Activated naive CD8-positive, alpha-beta T cell treated with anti-CD3 and anti-CD28 coated beads, Interleukin-2, amount 50 U/mL, for 24 hours (primary cell): ENCODE measurements around the gene PYROXD2.
"Not testable (repeated sequence)": the region's sequence is repeated elsewhere in the genome, so short reads cannot be mapped to it uniquely, and the experiment has no call there.

Experiments
- ATAC-seq: fragments of 150-1000 bp; cut with Tn5 transposase; one replicate; pipeline ENCODE4 v1.10.0; 2021
- DNase-seq: peaks from one replicate; pipeline ENCODE4 v3.0.0; 2021
- H3K27ac Mint-ChIP-seq: one replicate; pipeline ENCODE4 v1.8.0; 2021; ENCODE audit warnings: mild to moderate bottlenecking, mixed read lengths
- H3K27me3 Mint-ChIP-seq: one replicate; pipeline ENCODE4 v1.8.0; 2021; ENCODE audit warnings: mixed read lengths
- H3K36me3 Mint-ChIP-seq: one replicate; pipeline ENCODE4 v1.8.0; 2021; ENCODE audit warnings: low read depth, mixed read lengths
- H3K4me1 Mint-ChIP-seq: one replicate; pipeline ENCODE4 v1.8.0; 2021; ENCODE audit warnings: mixed read lengths
- H3K4me3 Mint-ChIP-seq: one replicate; pipeline ENCODE4 v1.8.0; 2021; ENCODE audit warnings: mild to moderate bottlenecking, moderate library complexity, mixed read lengths
- H3K9me3 Mint-ChIP-seq: one replicate; pipeline ENCODE4 v1.8.0; 2021; ENCODE audit warnings: mixed read lengths

Gene PYROXD2

GRCh38 chr10:98397089-98397600 is 17.8 kb downstream of the PYROXD2 start:
- ATAC-seq (no peak), DNase-seq (no peak)
- no peak overlapping the region for H3K27ac Mint-ChIP-seq
- no peak overlapping the region for H3K4me3 Mint-ChIP-seq
- no peaks in the 10 kb centered on the region for H3K27me3 Mint-ChIP-seq
- no peaks in the 10 kb centered on the region for H3K36me3 Mint-ChIP-seq
- H3K9me3 Mint-ChIP-seq: no peaks in the 10 kb centered on the region
- H3K4me1 Mint-ChIP-seq: peaks cover 4% of the 10 kb centered on the region

GRCh38 chr10:98396096-98397063 is 18.6 kb downstream of the PYROXD2 start:
- ATAC-seq (no peak), DNase-seq (no peak)
- Mint-ChIP-seq H3K27ac (no peak overlapping the region), H3K9me3 (no peaks in the 10 kb centered on the region), H3K36me3 (no peaks in the 10 kb centered on the region), H3K27me3 (no peaks in the 10 kb centered on the region), H3K4me1 (peaks cover 9% of the 10 kb centered on the region), H3K4me3 (no peak overlapping the region)

- Mint-ChIP-seq H3K4me3 (no peak overlapping the region), H3K27ac (no peak overlapping the region), H3K27me3 (no peaks in the 10 kb centered on the region), H3K9me3 (no peaks in the 10 kb centered on the region), H3K4me1 (peaks cover 21% of the 10 kb centered on the region), H3K36me3 (no peaks in the 10 kb centered on the region)
- ATAC-seq (no peak), DNase-seq (no peak)
Measured at GRCh38 chr10:98394851-98395440, 20.0 kb downstream of the PYROXD2 start.

- ATAC-seq (no peak), DNase-seq (no peak)
- H3K27me3 Mint-ChIP-seq: no peaks in the 10 kb centered on the region
- peaks cover 21% of the 10 kb centered on the region for H3K4me1 Mint-ChIP-seq
- H3K4me3 Mint-ChIP-seq: no peak overlapping the region
- H3K36me3 Mint-ChIP-seq: no peaks in the 10 kb centered on the region
- no peak overlapping the region for H3K27ac Mint-ChIP-seq
- no peaks in the 10 kb centered on the region for H3K9me3 Mint-ChIP-seq
Measured at GRCh38 chr10:98391578-98391991, 23.4 kb downstream of the PYROXD2 start.

GRCh38 chr10:98391065-98391464 is 23.9 kb downstream of the PYROXD2 start:
- no peak overlapping the region for H3K4me3 Mint-ChIP-seq
- peaks cover 21% of the 10 kb centered on the region for H3K4me1 Mint-ChIP-seq
- H3K27me3 Mint-ChIP-seq: no peaks in the 10 kb centered on the region
- peak; percentile 8 for DNase-seq
- H3K9me3 Mint-ChIP-seq: no peaks in the 10 kb centered on the region
- ATAC-seq: no peak
- no peaks in the 10 kb centered on the region for H3K36me3 Mint-ChIP-seq
- H3K27ac Mint-ChIP-seq: no peak overlapping the region

- ATAC-seq (no peak), DNase-seq (no peak)
- H3K4me1 Mint-ChIP-seq: peaks cover 21% of the 10 kb centered on the region
- no peak overlapping the region for H3K4me3 Mint-ChIP-seq
- H3K27ac Mint-ChIP-seq: no peak overlapping the region
- no peaks in the 10 kb centered on the region for H3K36me3 Mint-ChIP-seq
- no peaks in the 10 kb centered on the region for H3K9me3 Mint-ChIP-seq
- no peaks in the 10 kb centered on the region for H3K27me3 Mint-ChIP-seq
Measured at GRCh38 chr10:98390406-98390805, 24.6 kb downstream of the PYROXD2 start.

GRCh38 chr10:98389398-98389797 is 25.6 kb downstream of the PYROXD2 start:
- DNase-seq (no peak), ATAC-seq (no peak)
- Mint-ChIP-seq H3K27ac (no peak overlapping the region), H3K27me3 (no peaks in the 10 kb centered on the region), H3K4me3 (no peak overlapping the region), H3K9me3 (no peaks in the 10 kb centered on the region), H3K4me1 (peaks cover 21% of the 10 kb centered on the region), H3K36me3 (no peaks in the 10 kb centered on the region)

GRCh38 chr10:98388101-98388655 is 26.8 kb downstream of the PYROXD2 start:
- Mint-ChIP-seq H3K4me1 (peaks cover 21% of the 10 kb centered on the region), H3K36me3 (no peaks in the 10 kb centered on the region), H3K27ac (no peak overlapping the region), H3K27me3 (no peaks in the 10 kb centered on the region), H3K4me3 (no peak overlapping the region), H3K9me3 (no peaks in the 10 kb centered on the region)
- DNase-seq (no peak), ATAC-seq (no peak)

GRCh38 chr10:98384531-98385133 is 30.4 kb downstream of the PYROXD2 start:
- Mint-ChIP-seq H3K4me1 (no peaks in the 10 kb centered on the region), H3K9me3 (no peaks in the 10 kb centered on the region), H3K4me3 (no peak overlapping the region), H3K27ac (no peak overlapping the region), H3K36me3 (no peaks in the 10 kb centered on the region), H3K27me3 (no peaks in the 10 kb centered on the region)
- ATAC-seq (no peak), DNase-seq (no peak)

- no peak overlapping the region for H3K27ac Mint-ChIP-seq
- no peak overlapping the region for H3K4me3 Mint-ChIP-seq
- no peak for ATAC-seq
- H3K27me3 Mint-ChIP-seq: no peaks in the 10 kb centered on the region
- H3K4me1 Mint-ChIP-seq: no peaks in the 10 kb centered on the region
- no peak for DNase-seq
- no peaks in the 10 kb centered on the region for H3K36me3 Mint-ChIP-seq
- H3K9me3 Mint-ChIP-seq: no peaks in the 10 kb centered on the region
Measured at GRCh38 chr10:98383869-98384268, 31.1 kb downstream of the PYROXD2 start.

GRCh38 chr10:98383134-98383667 is 31.8 kb downstream of the PYROXD2 start:
- not testable (repeated sequence) for H3K4me3 Mint-ChIP-seq, ATAC-seq, H3K9me3 Mint-ChIP-seq, DNase-seq, H3K27ac Mint-ChIP-seq, H3K4me1 Mint-ChIP-seq, H3K36me3 Mint-ChIP-seq, H3K27me3 Mint-ChIP-seq

GRCh38 chr10:98382691-98383101 is 32.3 kb downstream of the PYROXD2 start:
- H3K36me3 Mint-ChIP-seq: no peaks in the 10 kb centered on the region
- H3K27me3 Mint-ChIP-seq: no peaks in the 10 kb centered on the region
- H3K4me3 Mint-ChIP-seq: no peak overlapping the region
- DNase-seq: no peak
- H3K27ac Mint-ChIP-seq: no peak overlapping the region
- no peaks in the 10 kb centered on the region for H3K4me1 Mint-ChIP-seq
- ATAC-seq: no peak
- peaks cover 3% of the 10 kb centered on the region for H3K9me3 Mint-ChIP-seq

- H3K4me3 Mint-ChIP-seq: no peak overlapping the region
- H3K27ac Mint-ChIP-seq: no peak overlapping the region
- no peaks in the 10 kb centered on the region for H3K27me3 Mint-ChIP-seq
- H3K4me1 Mint-ChIP-seq: no peaks in the 10 kb centered on the region
- DNase-seq (no peak), ATAC-seq (no peak)
- H3K9me3 Mint-ChIP-seq: peaks cover 4% of the 10 kb centered on the region
- no peaks in the 10 kb centered on the region for H3K36me3 Mint-ChIP-seq
Measured at GRCh38 chr10:98380493-98381339, 34.3 kb downstream of the PYROXD2 start.

- Mint-ChIP-seq H3K27ac (no peak overlapping the region), H3K27me3 (no peaks in the 10 kb centered on the region), H3K4me1 (no peaks in the 10 kb centered on the region), H3K36me3 (no peaks in the 10 kb centered on the region), H3K4me3 (no peak overlapping the region), H3K9me3 (peaks cover 4% of the 10 kb centered on the region)
- ATAC-seq: no peak
- no peak for DNase-seq
Measured at GRCh38 chr10:98378722-98379121, 36.3 kb downstream of the PYROXD2 start.
